Right forelimb (tissue), 1 donor: ENCODE measurements around the gene MRTFA.

Experiments used
- DNase-seq: peaks from one replicate; pipeline ENCODE4 v3.0.0-alpha.2; 2018

Gene MRTFA

GRCh38 chr22:40484906-40485669 is 151.4 kb downstream of the MRTFA start:
- DNase-seq, result no peak

GRCh38 chr22:40482886-40483285 is 153.6 kb downstream of the MRTFA start:
- DNase-seq, result no peak

GRCh38 chr22:40482391-40482790 is 154.1 kb downstream of the MRTFA start:
- DNase-seq, result no peak

GRCh38 chr22:40480996-40481395 is 155.5 kb downstream of the MRTFA start:
- no peak for DNase-seq

GRCh38 chr22:40479887-40480538 is 156.5 kb downstream of the MRTFA start:
- no peak for DNase-seq

- DNase-seq, result no peak
Observed at GRCh38 chr22:40479126-40479800, 157.3 kb downstream of the MRTFA start.

- DNase-seq, result no peak
Observed at GRCh38 chr22:40478338-40479125, 158.0 kb downstream of the MRTFA start.

- no peak for DNase-seq
Observed at GRCh38 chr22:40477683-40478337, 158.7 kb downstream of the MRTFA start.

GRCh38 chr22:40476341-40476740 is 160.2 kb downstream of the MRTFA start:
- no peak for DNase-seq

- no peak for DNase-seq
Observed at GRCh38 chr22:40473703-40474102, 162.8 kb downstream of the MRTFA start.

GRCh38 chr22:40472579-40472978 is 163.9 kb downstream of the MRTFA start:
- DNase-seq, result no peak

- no peak for DNase-seq
Observed at GRCh38 chr22:40472051-40472450, 164.5 kb downstream of the MRTFA start.

- no peak for DNase-seq
Observed at GRCh38 chr22:40469181-40469580, 167.3 kb downstream of the MRTFA start.

- DNase-seq, result no peak
Observed at GRCh38 chr22:40468616-40469015, 167.9 kb downstream of the MRTFA start.

GRCh38 chr22:40466976-40467375 is 169.5 kb downstream of the MRTFA start:
- DNase-seq, result no peak

GRCh38 chr22:40463683-40464082 is 172.8 kb downstream of the MRTFA start:
- DNase-seq, result no peak

GRCh38 chr22:40463017-40463631 is 173.4 kb downstream of the MRTFA start:
- DNase-seq, result no peak

GRCh38 chr22:40462195-40462984 is 174.1 kb downstream of the MRTFA start:
- no peak for DNase-seq

- no peak for DNase-seq
Observed at GRCh38 chr22:40453671-40454070, 182.8 kb downstream of the MRTFA start.

- no peak for DNase-seq
Observed at GRCh38 chr22:40452730-40453487, 183.6 kb downstream of the MRTFA start.
